K562 (cell line): Measurements from ENCODE around the gene RPP21. TPM values are rescaled to one million over a fixed set of nuclear protein-coding genes. Genes with fewer than 3 reads are reported as not detected.
A peak's percentile ranks its signal among the peaks of the same experiment; 100 is the strongest.

Experiments
- ARID2 ChIP-seq: fragments of 450-650 bp; IDR thresholded peaks from 2 replicates; pipeline ENCODE4 v1.6.1; 2017; ENCODE audit warnings: antibody characterized with exemption, mild to moderate bottlenecking
- ATF7 ChIP-seq: fragments of 450-650 bp; IDR thresholded peaks from 2 replicates; pipeline ENCODE4 v1.7.1; 2014; ENCODE audit warnings: mild to moderate bottlenecking, moderate library complexity
- BRD9 ChIP-seq: fragments of 450-650 bp; IDR thresholded peaks from 2 replicates; pipeline ENCODE4 v1.6.1; 2018; ENCODE audit warnings: low read depth; ENCODE audit not compliant: partially characterized antibody
- CAMTA2 ChIP-seq: fragments of 250-450 bp; sonication (Bioruptor Pico); conservative IDR thresholded peaks from 2 replicates; pipeline ENCODE4 v1.5.1; 2022
- CBFA2T2 ChIP-seq: fragments of 450-650 bp; conservative IDR thresholded peaks from 2 replicates; pipeline ENCODE4 v1.6.1; 2017; ENCODE audit warnings: mild to moderate bottlenecking
- CHD4 ChIP-seq: fragments of 200-600 bp; sonication (generic); IDR thresholded peaks from 3 replicates; pipeline ENCODE4 v1.6.1; 2012; ENCODE audit warnings: low read depth, mild to moderate bottlenecking, mixed read lengths, low read length, inconsistent platforms; ENCODE audit not compliant: insufficient read depth, insufficient replicate concordance, poor library complexity, severe bottlenecking
- CREBBP ChIP-seq: IDR thresholded peaks from one replicate; pipeline ENCODE4 v1.6.1; 2012; ENCODE audit warnings: low read depth, mild to moderate bottlenecking, control low read depth, inconsistent platforms, low read length
- CREM ChIP-seq: IDR thresholded peaks from 2 replicates; pipeline ENCODE4 v1.6.1; 2014; ENCODE audit warnings: antibody characterized with exemption, low read depth
- CTBP1 ChIP-seq: fragments of 450-650 bp; IDR thresholded peaks from 2 replicates; pipeline ENCODE4 v1.6.1; 2016; ENCODE audit warnings: borderline replicate concordance
- E2F3 ChIP-seq: fragments of 250-450 bp; sonication (Bioruptor Pico); IDR thresholded peaks from 2 replicates; pipeline ENCODE4 v1.4.0; 2020; ENCODE audit warnings: mild to moderate bottlenecking
- ETV6 ChIP-seq, 3 experiments: fragments of 150-350 bp in 1 of 3; sonication (generic) in 1 of 3; formaldehyde crosslinking in 1 of 3; IDR thresholded peaks; 2 replicates each; pipeline versions ENCODE4 v1.6.1 to v1.8.0; 2014 to 2022; ENCODE audit warnings: borderline replicate concordance in 2 of 3, low read depth in 2 of 3, antibody characterized with exemption in 1 of 3, low read length in 1 of 3, mild to moderate bottlenecking in 1 of 3, missing genetic modification reagents in 1 of 3
- GTF2E2 ChIP-seq: fragments of 200-800 bp; sonication (Bioruptor generic); IDR thresholded peaks from 2 replicates; pipeline ENCODE4 v1.6.1; 2016; ENCODE audit warnings: missing genetic modification characterization, missing compliant biosample characterization
- HDAC2 ChIP-seq: fragments of 450-650 bp; IDR thresholded peaks from 2 replicates; pipeline ENCODE4 v1.6.1; 2016; ENCODE audit warnings: mild to moderate bottlenecking
- MCM7 ChIP-seq, 2 experiments: fragments of 450-650 bp; IDR thresholded peaks; 2 replicates each; pipeline ENCODE4 v1.6.1; 2016 to 2018
- MYNN ChIP-seq, 2 experiments: sonication (generic); formaldehyde crosslinking in 1 of 2; IDR thresholded peaks; 2 replicates each; pipeline versions ENCODE4 v1.5.0 to v1.6.1; 2016 to 2020; ENCODE audit warnings: antibody characterized with exemption in 1 of 2, missing genetic modification reagents in 1 of 2
- NONO ChIP-seq, 2 experiments: fragments of 200-400 bp in 1 of 2; fragments of 450-650 bp in 1 of 2; formaldehyde crosslinking in 1 of 2; IDR thresholded peaks; 2 replicates each; pipeline ENCODE4 v1.6.1; 2017; ENCODE audit warnings: low read depth in 2 of 2, mild to moderate bottlenecking in 2 of 2, moderate library complexity in 2 of 2, low read length in 1 of 2
- NUFIP1 ChIP-seq: fragments of 450-650 bp; IDR thresholded peaks from 2 replicates; pipeline ENCODE4 v1.6.1; 2018; ENCODE audit not compliant: partially characterized antibody
- PHF8 ChIP-seq: fragments of 200-600 bp; sonication (generic); IDR thresholded peaks from 2 replicates; pipeline ENCODE4 v1.6.1; 2012; ENCODE audit warnings: mixed run types, mild to moderate bottlenecking, inconsistent platforms, low read length, moderate library complexity, borderline replicate concordance
- PTBP1 ChIP-seq: fragments of 200-400 bp; formaldehyde crosslinking; IDR thresholded peaks from 2 replicates; pipeline ENCODE4 v1.6.1; 2017; ENCODE audit warnings: low read depth, low read length
- SMAD2 ChIP-seq: fragments of 150-350 bp; IDR thresholded peaks from 2 replicates; pipeline ENCODE4 v1.6.1; 2014; ENCODE audit warnings: low read depth, mild to moderate bottlenecking, low read length
- STAT5B ChIP-seq: fragments of 250-450 bp; sonication (Bioruptor Pico); IDR thresholded peaks from 2 replicates; pipeline ENCODE4 v1.8.0; 2021; ENCODE audit warnings: mild to moderate bottlenecking, inconsistent platforms
- TCFL5 ChIP-seq: fragments of 250-450 bp; sonication (Bioruptor Pico); conservative IDR thresholded peaks from 2 replicates; pipeline ENCODE4 v1.6.1; 2021; ENCODE audit warnings: mild to moderate bottlenecking, moderate library complexity, matching md5 sums
- ZNF354B ChIP-seq: fragments of 250-450 bp; sonication (Bioruptor Pico); IDR thresholded peaks from 2 replicates; pipeline ENCODE4 v1.4.0; 2020
- ZNF408 ChIP-seq: fragments of 250-450 bp; sonication (Bioruptor Pico); IDR thresholded peaks from 2 replicates; pipeline ENCODE4 v1.4.0; 2020; ENCODE audit warnings: low read depth, mild to moderate bottlenecking, moderate library complexity
- ZNF436 ChIP-seq: fragments of 250-450, 450-650 bp; sonication (Bioruptor Pico); formaldehyde crosslinking; IDR thresholded peaks from 2 replicates; pipeline ENCODE4 v1.7.0; 2020; ENCODE audit warnings: mild to moderate bottlenecking
- ZNF561 ChIP-seq: fragments of 450-650 bp; formaldehyde crosslinking; conservative IDR thresholded peaks from 2 replicates; pipeline ENCODE4 v1.4.0; 2020; ENCODE audit warnings: mild to moderate bottlenecking, moderate library complexity
- ZNF668 ChIP-seq: fragments of 250-450 bp; sonication (Bioruptor Pico); IDR thresholded peaks from 2 replicates; pipeline ENCODE4 v1.8.0; 2022; ENCODE audit warnings: mild to moderate bottlenecking, inconsistent platforms
- ZSCAN29 ChIP-seq: fragments of 450-650 bp; IDR thresholded peaks from 2 replicates; pipeline ENCODE4 v1.6.1; 2017
- polyA plus RNA-seq, 8 experiments: library from polyadenylated mRNA; depleted of rRNA in 4 of 8; stranded (reverse) in 5 of 8; unstranded in 3 of 8; fragments of >200 nt; fragmentation: Nextera tagmentation in 2 of 8; fragmentation: Illumina TruSeq in 1 of 8; extraction: Ambion mirVana in 2 of 8; extraction: Trizol in 1 of 8; gene quantifications; 2 replicates each; pipeline versions ENCODE4 v1.2.1 to v1.2.3, GENCODE V29; 2011 to 2014; ENCODE audit warnings: inconsistent platforms in 1 of 8, missing spikeins in 1 of 8
- total RNA-seq, 7 experiments: library from RNA; depleted of rRNA in 6 of 7; stranded (reverse); fragments of >200 nt in 6 of 7; fragmentation: Illumina TruSeq in 2 of 7; extraction: Trizol in 2 of 7; gene quantifications; 2 replicates each; pipeline versions ENCODE4 v1.2.1 to v1.2.3, GENCODE V29; 2011 to 2021; ENCODE audit warnings: low replicate concordance in 1 of 7
- TF ChIP-seq, protein P1 (sequence below): fragments of 250-450 bp; sonication (Bioruptor Pico); IDR thresholded peaks from 2 replicates; pipeline ENCODE4 v1.8.0; 2022; ENCODE audit warnings: moderate library complexity, mild to moderate bottlenecking, inconsistent platforms
- TF ChIP-seq, protein P2 (sequence below), 2 experiments: fragments of 450-650 bp; IDR thresholded peaks; 2 replicates each; pipeline ENCODE4 v1.6.1; 2016
- TF ChIP-seq, protein P3 (sequence below): sonication (generic); formaldehyde crosslinking; IDR thresholded peaks from 2 replicates; pipeline ENCODE4 v1.9.0; 2022; ENCODE audit warnings: mild to moderate bottlenecking, missing genetic modification reagents

RPP21 gene
- total and polyA plus RNA-seq, 9 of the 15 experiments (the other 6 are each of a cell fraction or from before 2014, with no cell fraction given), result 62.1 to 362 (median 166) TPM

DNA sequence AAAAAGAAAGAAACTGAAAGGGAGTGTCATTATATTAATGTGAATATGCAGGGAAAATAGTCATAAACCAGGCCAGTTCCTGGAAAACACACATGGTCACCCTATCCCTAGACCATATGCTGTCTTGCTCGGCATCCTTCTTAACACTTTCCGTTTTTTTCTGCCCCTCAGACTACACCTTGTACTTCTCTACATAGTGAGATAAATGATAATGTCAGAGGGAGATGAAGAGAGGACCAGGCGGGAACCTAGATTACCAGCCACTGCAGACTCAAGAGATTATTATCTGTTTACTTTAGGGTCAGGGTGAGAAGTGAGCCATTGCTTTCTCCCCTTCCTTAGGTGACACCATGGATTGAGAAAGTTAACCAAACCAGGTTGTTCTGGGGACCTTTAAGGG, 3.7 kb upstream of the RPP21 start (continued):
- TF ChIP-seq ETV6 (IDR thresholded peaks at IDR 0.05; ENCODE audit: borderline replicate concordance in 1 of 2, low read depth in 2 of 2, low read length in 1 of 2) (no peak), ETV6 (CRISPR knock-in tag; IDR thresholded peaks at IDR 0.05; ENCODE audit: borderline replicate concordance) (no peak), ZNF561 (CRISPR knock-in tag) (no peak), ATF7 (no peak), SMAD2 (no peak), CTBP1 (peak; percentile 84), CREM (no peak), ARID2 (no peak), GTF2E2 (0 out of 2 replicates have a peak, but pooled peaks have one; percentile 42), BRD9 (no peak), NUFIP1 (no peak), STAT5B (no peak), E2F3 (CRISPR knock-in tag) (no peak), ZSCAN29 (no peak), MCM7 (IDR thresholded peaks at IDR 0.05) (no peak), ZNF668 (CRISPR knock-in tag) (no peak), MYNN (IDR thresholded peaks at IDR 0.05) (no peak), MYNN (CRISPR knock-in tag; IDR thresholded peaks at IDR 0.05) (no peak), CBFA2T2 (peak; percentile 62), ZNF408 (no peak), CREBBP (no peak), ZNF354B (CRISPR knock-in tag) (no peak), HDAC2 (no peak), NONO (IDR thresholded peaks at IDR 0.05; ENCODE audit: low read depth in 2 of 2, low read length in 1 of 2) (no peak), ZNF436 (CRISPR knock-in tag) (no peak), CHD4 (no peak), TCFL5 (CRISPR knock-in tag) (no peak), CAMTA2 (CRISPR knock-in tag) (no peak), PTBP1 (no peak), PHF8 (no peak)
- TF ChIP-seq, protein P1, sequence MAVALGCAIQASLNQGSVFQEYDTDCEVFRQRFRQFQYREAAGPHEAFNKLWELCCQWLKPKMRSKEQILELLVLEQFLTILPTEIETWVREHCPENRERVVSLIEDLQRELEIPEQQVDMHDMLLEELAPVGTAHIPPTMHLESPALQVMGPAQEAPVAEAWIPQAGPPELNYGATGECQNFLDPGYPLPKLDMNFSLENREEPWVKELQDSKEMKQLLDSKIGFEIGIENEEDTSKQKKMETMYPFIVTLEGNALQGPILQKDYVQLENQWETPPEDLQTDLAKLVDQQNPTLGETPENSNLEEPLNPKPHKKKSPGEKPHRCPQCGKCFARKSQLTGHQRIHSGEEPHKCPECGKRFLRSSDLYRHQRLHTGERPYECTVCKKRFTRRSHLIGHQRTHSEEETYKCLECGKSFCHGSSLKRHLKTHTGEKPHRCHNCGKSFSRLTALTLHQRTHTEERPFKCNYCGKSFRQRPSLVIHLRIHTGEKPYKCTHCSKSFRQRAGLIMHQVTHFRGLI (CRISPR knock-in tag), result no peak
- TF ChIP-seq, protein P2, sequence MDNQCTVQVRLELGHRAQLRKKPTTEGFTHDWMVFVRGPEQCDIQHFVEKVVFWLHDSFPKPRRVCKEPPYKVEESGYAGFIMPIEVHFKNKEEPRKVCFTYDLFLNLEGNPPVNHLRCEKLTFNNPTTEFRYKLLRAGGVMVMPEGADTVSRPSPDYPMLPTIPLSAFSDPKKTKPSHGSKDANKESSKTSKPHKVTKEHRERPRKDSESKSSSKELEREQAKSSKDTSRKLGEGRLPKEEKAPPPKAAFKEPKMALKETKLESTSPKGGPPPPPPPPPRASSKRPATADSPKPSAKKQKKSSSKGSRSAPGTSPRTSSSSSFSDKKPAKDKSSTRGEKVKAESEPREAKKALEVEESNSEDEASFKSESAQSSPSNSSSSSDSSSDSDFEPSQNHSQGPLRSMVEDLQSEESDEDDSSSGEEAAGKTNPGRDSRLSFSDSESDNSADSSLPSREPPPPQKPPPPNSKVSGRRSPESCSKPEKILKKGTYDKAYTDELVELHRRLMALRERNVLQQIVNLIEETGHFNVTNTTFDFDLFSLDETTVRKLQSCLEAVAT (IDR thresholded peaks at IDR 0.05), result no peak
- TF ChIP-seq, protein P3, sequence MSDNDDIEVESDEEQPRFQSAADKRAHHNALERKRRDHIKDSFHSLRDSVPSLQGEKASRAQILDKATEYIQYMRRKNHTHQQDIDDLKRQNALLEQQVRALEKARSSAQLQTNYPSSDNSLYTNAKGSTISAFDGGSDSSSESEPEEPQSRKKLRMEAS (CRISPR knock-in tag), result no peak
